Measurements from ENCODE around the gene TMEM212. TPM values are rescaled to one million over a fixed set of nuclear protein-coding genes. Genes with fewer than 3 reads are reported as not detected.

TMEM212 gene
- polyA plus RNA-seq, 4 donors = 0.09 to 0.19 TPM; not detected in 2

GRCh38 chr3:171833789-171834460, 9.2 kb upstream of the TMEM212 start:
- DNase-seq (ENCODE audit: low read depth in 4 of 4, low spot score in 3 of 4) = no peak

- DNase-seq (ENCODE audit: low read depth in 4 of 4, low spot score in 3 of 4) = no peak
Measured at GRCh38 chr3:171834461-171834801, 8.7 kb upstream of the TMEM212 start.

DNA sequence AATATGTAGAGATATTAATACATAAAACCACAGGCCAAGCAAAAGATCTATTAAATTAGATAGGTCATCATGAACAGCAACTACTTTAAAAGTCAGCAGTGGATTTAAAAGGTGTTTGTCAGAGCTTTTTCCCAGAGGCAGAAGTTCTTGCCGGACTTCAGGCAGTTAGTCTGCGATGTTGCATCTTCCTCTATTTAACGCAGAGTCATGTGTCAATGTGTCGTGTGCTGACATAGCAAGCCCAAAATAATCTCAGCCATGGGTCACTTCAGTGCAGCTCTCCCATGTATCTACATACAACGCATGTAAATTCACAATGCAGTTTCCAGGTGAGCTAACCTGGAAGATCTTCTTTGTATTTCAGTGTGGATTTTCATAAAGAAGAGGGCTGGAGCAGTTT, 8.0 kb upstream of the TMEM212 start:
- DNase-seq (ENCODE audit: low read depth in 4 of 4, low spot score in 3 of 4) = no peak

GRCh38 chr3:171835613-171836012, 7.5 kb upstream of the TMEM212 start:
- DNase-seq (ENCODE audit: low read depth in 4 of 4, low spot score in 3 of 4) = no peak

DNA sequence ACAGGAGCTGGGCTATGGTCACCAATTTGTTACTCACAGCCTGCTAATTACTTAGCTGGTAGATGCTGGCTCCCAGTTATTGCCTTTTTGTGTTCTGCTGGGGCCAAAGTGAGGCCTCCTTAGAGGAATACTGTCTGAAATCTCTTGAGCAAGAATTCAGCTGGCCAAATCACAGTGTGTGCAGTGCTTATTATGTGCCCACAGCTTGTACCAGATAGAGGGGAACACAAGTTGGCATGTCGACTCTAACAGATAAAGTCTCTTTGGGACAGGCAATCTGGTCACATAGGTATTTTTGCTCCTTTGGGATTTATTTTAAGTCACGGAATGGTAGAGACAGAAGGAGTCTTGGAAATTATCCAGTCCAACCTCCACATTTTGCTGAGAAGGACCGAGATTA, 6.3 kb upstream of the TMEM212 start:
- DNase-seq (ENCODE audit: low read depth in 4 of 4, low spot score in 3 of 4) = no peak

- DNase-seq (ENCODE audit: low read depth in 4 of 4, low spot score in 3 of 4) = no peak
Measured at GRCh38 chr3:171837698-171838097, 5.5 kb upstream of the TMEM212 start.

DNA sequence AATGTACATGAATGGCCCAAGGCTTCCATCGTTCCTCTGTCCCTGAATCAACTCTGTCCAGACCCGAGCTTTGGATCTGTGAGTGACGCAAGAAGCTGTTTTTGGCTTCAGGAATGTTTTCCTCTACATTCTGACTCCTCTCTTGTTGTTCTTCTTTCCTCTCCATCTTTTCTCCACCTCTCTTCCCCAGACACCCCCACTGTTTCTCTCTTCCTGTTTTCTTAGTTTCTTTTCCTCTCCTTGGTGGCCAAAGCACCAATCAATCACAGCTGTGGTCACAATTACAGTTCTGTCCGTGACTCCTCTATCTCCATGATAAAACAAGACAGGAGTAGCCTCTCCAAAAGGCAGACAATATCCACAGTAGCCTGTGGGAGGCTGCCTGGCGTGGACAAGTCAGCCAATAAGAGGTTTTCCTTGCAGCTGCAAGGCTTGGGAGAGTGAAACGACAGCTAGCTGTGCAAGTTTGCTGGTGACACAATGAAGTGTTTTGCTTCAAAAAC, 4.9 kb upstream of the TMEM212 start:
- DNase-seq (ENCODE audit: low read depth in 4 of 4, low spot score in 3 of 4) = peak in 2 of 4 donors; percentile 23 to 36

DNA sequence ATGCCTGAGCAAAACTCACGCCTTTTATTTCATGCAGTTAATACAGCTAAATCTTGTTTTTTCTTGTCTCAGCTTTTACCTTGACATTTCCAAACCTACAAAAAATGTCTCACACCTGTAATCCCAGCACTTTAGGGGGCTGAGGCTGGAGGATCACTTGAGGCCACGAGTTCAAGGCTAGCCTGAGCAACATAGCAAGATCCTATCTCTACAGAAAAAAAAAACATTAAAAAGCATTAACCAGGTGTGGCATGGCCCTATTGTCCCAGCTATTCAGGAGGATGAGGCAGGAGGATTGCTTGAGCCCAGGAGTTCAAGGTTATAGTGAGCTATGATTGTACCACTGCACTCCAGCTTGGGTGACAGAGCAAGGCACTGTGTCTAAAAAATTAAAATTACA, 3.9 kb upstream of the TMEM212 start:
- no peak for DNase-seq (ENCODE audit: low read depth in 4 of 4, low spot score in 3 of 4)

DNA sequence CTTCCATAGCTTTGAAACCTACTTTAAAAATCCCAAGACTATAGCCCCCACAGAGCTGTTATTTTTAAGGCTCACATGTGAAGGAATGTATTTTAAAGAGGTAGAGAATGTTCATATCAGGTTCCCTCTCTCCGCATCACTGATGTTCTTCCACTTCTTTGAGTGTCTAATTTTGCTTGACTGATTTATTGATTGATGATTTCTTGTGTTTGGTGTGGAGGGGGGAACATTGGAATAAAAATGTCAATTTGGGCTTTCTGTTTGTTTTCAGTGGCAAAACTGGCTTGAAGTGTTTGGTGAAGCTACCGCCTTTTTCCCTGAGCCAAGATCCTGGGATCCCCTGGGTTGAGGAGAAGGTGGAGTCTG, 2.7 kb upstream of the TMEM212 start:
- no peak for DNase-seq (ENCODE audit: low read depth in 4 of 4, low spot score in 3 of 4)

- no peak for DNase-seq (ENCODE audit: low read depth in 4 of 4, low spot score in 3 of 4)
Measured at GRCh38 chr3:171840811-171841619, 2.1 kb upstream of the TMEM212 start.

GRCh38 chr3:171841620-171842000, 1.5 kb upstream of the TMEM212 start:
- no peak for DNase-seq (ENCODE audit: low read depth in 4 of 4, low spot score in 3 of 4)

- no peak for DNase-seq (ENCODE audit: low read depth in 4 of 4, low spot score in 3 of 4)
Measured at GRCh38 chr3:171844873-171845272, 1.7 kb downstream of the TMEM212 start.

DNA sequence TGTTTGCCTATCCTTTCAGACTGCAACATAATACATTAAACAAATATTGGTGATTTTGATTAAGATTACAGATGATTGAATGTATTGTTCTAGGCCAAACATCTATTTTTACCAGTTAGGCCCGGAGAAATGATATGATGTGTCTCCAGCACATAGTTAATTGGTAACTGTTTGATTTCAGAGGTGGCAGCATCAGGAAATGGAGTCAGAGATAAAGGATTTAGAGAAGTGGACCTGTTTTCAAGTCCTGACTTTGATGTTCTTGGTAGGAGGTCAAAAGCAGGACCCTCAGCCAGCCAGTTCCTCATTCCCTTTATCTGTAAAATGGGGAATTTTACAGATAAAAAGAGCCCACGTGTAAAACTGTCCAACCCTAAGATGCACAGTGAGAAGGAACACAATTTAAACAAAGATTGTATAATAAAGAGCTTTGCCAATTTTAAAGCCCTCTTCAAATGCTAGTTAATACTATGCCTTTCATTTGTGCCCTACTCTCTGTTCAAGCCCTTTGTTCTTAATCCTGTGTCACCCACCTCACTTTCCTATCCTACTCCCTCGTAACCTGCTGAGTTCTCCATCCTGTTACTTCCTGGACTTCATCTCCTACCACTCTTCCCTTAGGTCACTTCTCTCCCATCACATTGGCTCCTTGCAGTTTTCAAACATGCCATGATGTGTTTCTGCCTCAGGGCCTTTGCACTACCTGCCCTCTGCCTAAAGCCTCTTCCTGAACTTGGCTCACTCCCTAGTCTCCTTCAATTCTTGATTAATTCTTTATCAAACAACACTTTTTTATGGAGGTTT, 2.5 kb downstream of the TMEM212 start:
- no peak for DNase-seq (ENCODE audit: low read depth in 4 of 4, low spot score in 3 of 4)

DNA sequence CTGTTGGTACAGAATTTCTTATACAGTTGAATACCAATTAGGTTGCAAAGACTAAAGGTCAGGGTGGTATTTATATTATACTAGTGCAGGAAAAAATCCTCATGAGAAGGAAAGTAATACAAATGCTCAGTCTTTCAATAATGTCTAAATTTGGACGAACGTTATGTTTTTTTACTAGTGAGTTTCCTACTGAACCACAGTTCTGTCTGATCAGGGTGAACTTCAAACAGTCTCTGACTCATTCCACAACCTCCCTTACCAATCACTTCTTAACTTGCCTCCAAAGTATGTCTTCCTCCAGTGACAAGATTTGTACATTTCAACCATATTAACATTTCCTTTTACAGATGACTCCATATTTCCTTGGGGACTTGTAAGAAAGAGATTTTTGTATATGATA, 3.4 kb downstream of the TMEM212 start:
- DNase-seq (ENCODE audit: low read depth in 4 of 4, low spot score in 3 of 4) = no peak

DNA sequence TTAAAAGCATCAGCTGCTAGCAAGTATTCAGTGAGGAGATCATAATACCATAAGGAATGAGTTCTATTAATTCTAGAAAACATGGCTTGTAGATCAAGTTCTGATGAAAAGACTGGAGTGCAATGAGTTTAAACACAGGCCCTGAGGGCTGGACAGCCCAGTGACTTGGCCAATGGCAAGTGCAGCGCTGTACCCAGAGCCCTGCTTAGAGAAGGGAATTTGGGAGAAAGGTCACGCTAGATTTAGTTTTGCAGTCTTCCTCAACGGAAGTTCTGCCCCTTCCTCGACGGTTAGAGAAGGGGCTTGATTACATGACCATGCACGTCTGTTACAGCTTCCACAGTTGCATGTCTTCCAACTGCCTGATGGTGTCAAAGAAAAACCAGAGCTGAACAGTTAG, 4.0 kb downstream of the TMEM212 start:
- DNase-seq (ENCODE audit: low read depth in 4 of 4, low spot score in 3 of 4) = no peak

- no peak for DNase-seq (ENCODE audit: low read depth in 4 of 4, low spot score in 3 of 4)
Measured at GRCh38 chr3:171847595-171848259, 4.6 kb downstream of the TMEM212 start.

DNA sequence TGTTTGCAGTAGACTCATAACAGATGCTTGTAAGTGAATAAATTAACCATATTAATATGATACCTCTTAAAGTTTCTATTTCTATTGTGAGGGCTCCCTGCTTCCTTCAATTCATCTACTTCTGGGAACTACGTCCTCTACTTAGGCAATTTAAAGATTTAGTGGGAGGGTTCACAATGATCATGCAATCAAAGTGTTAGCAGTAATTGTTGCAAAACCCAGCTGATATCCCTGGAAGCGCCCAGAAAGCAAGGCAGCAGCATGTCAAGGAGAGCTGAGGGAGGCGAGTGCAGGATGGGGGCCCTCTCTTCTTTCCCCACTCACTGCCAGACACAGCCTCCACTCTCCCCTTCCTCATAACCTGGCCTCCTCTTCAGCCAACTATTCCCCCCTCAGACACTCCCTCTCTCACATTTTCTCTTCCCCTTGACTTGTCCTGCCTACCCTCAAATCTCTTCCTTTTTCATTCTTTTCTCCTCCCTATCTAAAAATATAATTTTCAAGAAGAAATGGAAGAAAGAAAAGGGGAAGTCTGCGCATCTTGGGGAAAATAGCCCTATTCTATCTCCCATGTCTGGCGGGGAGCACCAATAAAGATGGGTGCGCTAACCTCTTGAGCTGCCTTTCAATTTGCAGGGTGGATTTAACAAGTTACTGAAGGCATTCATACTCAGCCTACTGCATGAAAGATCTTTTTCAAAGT, 6.6 kb downstream of the TMEM212 start:
- no peak for DNase-seq (ENCODE audit: low read depth in 4 of 4, low spot score in 3 of 4)

DNA sequence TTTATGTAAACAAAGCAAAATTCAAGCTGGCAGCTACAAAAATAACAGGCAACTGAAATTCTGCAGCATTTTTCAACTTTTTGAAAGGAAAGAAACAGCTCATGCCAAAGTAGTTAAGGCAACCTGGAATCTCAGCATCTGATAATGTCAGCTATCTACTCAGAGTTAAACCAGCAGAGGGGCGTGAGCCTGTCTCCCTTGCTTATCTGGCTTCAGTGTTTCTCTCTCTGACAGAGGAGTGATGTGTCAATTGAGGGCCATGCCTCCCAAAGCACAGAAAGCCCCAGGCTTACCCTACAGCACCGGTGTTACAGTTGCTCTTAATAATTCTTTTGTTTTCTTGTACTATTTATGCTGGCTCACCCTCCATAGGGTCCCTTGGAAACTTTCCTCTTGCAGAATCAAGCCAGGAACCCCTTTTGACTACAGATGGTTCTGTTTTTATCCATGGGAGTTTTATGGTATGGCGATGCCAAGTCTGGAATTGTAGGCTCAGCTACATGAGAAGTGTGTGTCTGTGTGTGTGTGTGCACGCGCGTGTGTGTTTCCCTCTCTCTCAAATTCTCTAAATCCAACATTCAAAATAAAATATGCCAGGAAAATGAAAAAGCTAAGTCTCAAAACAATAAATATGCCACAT, 7.3 kb downstream of the TMEM212 start:
- no peak for DNase-seq (ENCODE audit: low read depth in 4 of 4, low spot score in 3 of 4)

DNA sequence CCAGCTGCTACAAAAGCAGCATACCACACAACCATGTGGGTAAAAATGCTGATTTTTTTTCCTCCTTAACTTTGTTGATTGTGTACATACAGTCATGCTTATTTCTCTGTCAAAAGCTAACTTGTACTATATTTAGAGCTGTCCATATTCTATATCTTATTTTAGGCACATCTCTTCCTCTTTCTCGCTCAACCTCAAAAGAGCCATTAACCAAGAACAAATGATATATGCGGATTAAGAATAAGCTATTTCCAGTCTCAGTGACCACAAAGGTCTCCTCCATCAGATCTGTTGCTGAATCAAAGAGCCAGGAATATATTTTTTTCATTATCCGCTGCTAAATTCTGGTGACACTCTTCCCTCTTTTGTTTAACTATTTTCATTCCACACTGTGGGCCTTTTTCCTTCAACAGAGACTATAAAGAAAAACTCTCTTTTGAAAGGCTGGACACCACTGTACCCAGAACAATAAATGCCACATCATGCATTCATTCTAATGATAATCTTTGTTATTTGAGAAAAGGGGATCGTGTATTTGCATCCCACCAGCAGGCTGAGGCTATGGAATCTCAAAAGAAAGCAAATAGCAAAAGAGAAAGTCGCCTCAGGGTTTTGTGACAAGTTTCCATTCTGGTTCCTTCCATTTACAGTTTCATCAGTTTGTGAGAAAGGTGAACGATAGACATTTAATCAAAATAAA, 8.0 kb downstream of the TMEM212 start:
- DNase-seq (ENCODE audit: low read depth in 4 of 4, low spot score in 3 of 4) = no peak

Measured in right renal pelvis (tissue), 4 donors.